ENCODE measurements around the gene MTCL3.

Gene MTCL3

GRCh38 chr6:127518710-127519468 lies at the start of gene MTCL3:
TSS of gene MTCL3 (minus strand) at chr6:127519335.
- DNase-seq (ENCODE audit: low read depth) = no peak

DNA sequence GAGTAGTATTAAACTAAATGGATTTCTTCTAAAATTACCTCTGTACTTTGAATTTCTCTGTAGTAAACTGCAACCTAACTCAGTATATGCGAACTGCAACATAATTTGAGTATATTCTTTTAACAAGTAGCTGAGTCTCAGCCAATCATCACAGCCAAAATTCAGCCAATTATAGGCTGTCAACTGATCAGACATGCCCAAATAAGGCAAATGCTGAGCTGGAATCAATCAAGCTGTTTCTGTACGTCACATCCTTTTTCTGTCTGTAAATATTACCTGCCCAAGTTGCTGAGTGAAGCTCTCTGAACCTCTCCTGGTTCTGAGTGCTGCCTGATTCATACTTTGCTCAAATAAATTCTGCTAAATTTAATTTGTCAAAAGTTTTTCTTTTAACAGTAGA lies 48.3 kb upstream of the MTCL3 start:
- no peak for DNase-seq (ENCODE audit: low read depth)

DNA sequence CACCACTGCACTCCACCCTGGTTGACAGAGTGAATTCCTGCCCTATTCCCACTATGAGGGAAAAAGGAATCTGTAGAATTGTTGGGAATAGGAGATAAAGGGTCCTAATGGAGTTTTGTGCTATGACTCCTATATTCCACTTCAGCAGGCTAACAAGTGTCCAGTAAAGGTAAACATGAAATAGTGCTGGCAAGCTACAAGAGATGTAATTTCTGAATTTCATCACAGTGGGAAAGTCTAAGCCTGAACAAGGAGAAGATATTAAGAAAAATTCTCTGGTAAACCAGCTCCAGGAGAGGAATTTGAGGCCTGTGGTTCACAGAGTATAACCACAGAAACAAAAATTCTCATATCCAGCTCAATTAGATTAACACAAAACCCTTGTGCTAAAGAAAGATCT lies 47.5 kb upstream of the MTCL3 start:
- DNase-seq (ENCODE audit: low read depth) = no peak

- no peak for DNase-seq (ENCODE audit: low read depth)
These were observed 47.0 kb upstream of the MTCL3 start for GRCh38 chr6:127566119-127566518.

- no peak for DNase-seq (ENCODE audit: low read depth)
These were observed 45.6 kb upstream of the MTCL3 start for GRCh38 chr6:127564761-127565160.

DNA sequence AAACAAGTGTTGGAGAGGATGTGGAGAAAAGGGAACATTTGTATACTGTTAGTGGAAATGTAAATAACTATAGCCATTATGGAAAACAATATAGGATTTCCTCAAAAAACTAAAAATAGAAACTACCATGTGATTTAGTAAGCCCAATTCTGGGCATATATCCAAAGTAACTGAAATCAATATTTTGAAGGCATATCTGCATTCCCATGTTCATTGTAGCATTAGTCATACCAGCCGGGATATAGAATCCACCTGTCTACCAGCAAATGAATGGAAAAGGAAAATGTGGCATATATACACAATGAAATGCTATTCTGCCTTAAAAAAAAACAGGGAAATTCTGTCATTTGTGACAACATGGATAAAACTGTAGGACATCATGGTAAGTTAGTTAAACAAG lies 42.5 kb upstream of the MTCL3 start:
- DNase-seq (ENCODE audit: low read depth) = no peak

DNA sequence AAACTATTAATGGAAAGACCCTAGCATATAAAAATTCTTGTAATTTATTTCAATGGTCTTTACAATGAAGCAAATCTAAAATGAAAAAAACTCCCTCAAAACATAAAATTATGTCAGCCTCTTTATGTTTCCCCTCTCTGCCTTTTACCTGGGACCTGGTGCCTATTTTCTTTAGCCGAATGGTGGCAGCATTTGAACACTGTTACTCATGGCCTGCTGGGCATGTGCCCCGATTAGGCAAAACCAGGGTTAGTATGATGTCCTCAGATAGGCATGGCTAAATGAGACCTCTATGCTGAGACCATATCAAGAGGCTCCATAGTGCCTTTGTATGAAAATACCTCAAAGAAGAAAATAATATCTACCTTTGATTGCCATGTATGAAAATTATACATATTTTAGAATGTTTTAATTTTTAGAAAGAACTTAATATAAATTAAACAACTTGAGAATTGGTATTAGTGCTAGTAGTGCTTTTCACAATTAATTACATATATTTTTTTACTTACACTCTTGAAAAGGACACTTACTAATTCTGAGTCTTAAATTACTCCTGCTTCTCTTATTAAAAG lies 35.4 kb upstream of the MTCL3 start:
- no peak for DNase-seq (ENCODE audit: low read depth)

- no peak for DNase-seq (ENCODE audit: low read depth)
These were observed 31.3 kb upstream of the MTCL3 start for GRCh38 chr6:127550403-127550802.

GRCh38 chr6:127547904-127548649 lies 28.9 kb upstream of the MTCL3 start:
- DNase-seq (ENCODE audit: low read depth) = no peak

DNA sequence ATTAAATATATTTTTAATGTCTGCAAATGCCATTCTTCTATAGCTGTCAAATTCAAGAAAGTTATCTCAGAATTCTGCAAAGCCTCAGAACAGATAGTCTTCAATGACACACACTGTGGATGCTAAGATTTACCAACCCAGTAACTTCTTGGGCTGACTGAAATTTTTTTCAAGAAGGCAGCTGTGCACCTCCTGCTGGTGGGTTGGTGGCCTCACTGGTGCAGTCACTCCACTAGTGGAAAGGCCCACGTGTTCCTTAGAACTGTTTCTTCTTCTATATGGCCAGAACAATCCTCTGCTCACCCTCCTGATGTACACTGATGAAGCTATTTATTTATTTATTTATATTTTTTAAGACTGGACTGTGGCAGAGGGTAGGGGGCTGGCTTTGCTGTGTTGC lies 28.1 kb upstream of the MTCL3 start:
- DNase-seq (ENCODE audit: low read depth) = no peak

GRCh38 chr6:127539272-127539671 lies 20.1 kb upstream of the MTCL3 start:
- DNase-seq (ENCODE audit: low read depth) = no peak

- no peak for DNase-seq (ENCODE audit: low read depth)
These were observed 19.7 kb upstream of the MTCL3 start for GRCh38 chr6:127538750-127539264.

DNA sequence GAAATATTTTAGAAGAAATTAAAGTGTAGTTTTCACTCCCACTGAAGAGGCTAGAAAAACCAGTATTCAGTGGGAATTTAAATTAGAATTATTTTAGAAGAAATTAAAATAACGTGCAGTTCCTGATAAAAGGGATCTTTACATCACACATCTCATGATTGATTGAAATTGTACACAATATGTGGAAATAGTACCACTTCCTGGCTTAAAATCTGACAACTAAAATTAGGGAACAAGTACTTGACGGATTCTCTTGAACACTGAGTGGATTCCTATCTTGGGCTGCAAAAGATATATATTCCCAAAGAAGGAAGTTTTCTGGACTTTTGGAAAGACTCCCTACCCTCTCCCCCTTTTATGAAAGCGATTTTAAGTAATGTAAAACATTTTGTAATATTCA lies 14.6 kb upstream of the MTCL3 start:
- no peak for DNase-seq (ENCODE audit: low read depth)

DNA sequence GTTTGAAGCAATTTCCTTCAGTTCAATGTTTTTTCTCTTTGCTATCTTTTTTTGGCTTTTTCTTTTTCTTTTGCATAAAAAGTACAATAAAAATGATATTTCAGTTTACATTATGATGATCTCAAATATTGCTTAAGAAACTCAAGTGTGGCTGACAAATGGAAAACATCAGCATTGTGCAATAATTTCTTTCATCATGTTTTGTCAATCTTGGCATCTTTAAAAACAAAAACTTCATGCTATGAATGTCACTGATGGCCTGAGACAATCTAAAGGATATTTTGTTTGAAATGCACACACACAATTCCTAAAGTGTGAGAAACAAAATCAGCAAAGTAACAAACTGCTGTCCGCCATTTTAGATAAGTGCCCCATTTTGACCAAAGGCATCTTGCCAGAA lies 13.9 kb upstream of the MTCL3 start:
- DNase-seq (ENCODE audit: low read depth) = no peak

DNA sequence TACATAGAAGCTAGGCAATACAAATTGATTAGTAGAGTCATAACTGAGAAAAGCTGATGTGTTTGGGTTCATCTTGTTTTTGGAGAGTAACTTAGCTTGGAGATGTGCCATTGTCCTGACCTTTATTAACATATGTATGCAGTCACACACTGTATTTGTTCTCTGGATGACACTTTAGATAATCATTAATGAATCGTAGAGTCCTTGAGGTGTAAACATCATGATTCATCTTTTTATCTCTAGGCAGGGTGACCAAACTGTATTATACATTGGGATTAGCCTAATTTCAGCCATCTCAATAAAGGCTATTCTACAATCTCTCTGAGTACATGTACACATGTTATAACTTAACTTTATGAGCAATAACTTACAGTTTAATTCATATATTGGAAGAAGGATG lies 3.6 kb upstream of the MTCL3 start:
- no peak for DNase-seq (ENCODE audit: low read depth)

- no peak for DNase-seq (ENCODE audit: low read depth)
These were observed 931 bp upstream of the MTCL3 start for GRCh38 chr6:127520066-127520465.

DNA sequence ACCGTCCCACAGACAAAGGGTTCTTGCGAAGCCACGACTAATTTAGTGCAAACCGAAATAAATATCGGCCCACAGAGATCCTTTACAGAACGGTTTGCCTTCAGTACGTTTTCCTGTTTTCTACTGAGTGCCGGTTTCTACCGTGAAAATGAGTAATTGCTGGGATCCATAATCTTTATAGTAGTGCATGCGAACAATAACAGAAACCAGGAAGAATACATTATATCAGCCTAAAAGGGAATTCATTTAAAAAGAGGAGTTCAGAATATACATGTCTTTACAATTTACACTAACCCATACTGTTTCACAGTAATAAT lies 292 bp upstream of the MTCL3 start:
- DNase-seq (ENCODE audit: low read depth) = no peak

- DNase-seq (ENCODE audit: low read depth) = no peak
These were observed 885 bp downstream of the MTCL3 start for GRCh38 chr6:127518191-127518709.

- DNase-seq (ENCODE audit: low read depth) = no peak
These were observed 1.4 kb downstream of the MTCL3 start for GRCh38 chr6:127517693-127518092.

DNA sequence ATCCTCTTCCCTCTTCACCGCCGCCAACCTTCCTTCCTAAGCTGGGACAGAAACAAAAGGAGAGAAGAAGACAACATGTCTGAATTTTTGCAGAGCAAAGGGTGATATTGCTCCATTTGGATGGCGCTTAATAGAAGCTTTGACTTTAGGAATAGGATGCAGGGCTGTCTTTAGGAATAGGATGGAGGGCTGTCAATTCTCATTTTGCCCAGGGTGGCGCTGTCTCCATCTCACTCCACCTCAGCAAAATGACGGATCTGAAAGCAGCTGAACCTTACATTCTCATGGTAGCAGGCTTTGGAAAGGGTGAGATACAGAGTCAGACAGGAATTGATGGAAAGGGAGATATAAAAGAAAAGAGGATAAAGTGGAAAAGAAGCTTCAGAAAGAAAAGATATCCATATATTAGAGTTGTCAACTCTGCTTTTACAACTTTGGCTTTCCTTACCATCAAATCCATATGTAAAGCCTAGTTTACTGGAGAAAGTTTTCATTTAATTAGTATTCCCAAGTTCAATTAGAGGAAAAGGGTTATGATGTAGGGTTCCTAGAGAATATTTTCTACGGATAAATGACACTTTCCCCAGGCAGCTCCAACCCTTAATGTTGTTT lies 2.4 kb downstream of the MTCL3 start:
- peak; percentile 15 for DNase-seq (ENCODE audit: low read depth)

DNA sequence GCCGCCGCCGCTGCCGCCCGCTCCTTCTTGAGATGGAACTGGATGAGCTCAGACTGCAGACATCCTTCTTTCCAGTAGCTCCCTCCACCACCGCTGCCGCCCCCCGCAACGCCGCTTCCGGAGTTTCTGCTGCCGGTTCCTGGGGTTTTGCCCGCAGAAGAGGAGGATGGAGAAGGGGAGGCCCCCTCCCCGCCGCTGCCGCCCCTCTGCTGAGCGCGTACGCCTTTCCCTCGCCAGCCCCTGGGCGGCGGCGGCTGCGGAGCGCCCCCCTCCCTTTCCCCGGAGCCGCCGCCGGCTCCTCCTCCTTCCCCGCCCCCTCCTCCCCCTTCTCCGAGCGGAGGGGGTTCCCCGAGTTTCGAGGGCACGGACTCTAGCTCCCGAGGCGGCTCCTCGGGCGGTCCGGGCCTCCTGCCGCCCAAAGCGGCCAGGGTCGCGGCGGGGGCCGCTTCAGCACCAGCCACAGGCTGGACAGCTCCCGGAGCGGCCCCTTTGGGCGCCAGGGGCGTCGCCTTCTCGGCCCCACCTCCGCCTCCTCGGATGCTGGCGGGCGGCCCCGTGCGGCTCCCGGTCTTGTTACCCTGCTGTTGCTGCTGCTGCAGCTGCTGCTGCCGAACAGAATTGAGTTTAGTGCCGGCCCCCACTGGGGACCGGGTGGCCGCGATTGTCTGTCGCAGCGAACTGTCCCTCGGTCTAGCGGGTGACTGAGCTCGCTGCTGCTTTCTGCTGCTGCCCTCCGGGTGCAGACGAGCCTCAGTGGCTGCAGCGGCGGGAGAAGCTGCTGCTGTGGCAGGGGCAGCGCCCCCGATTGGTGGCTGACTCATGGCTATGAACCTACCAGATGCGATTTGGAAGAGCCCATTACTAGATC lies 3.1 kb downstream of the MTCL3 start:
- peak; percentile 55 for DNase-seq (ENCODE audit: low read depth)

Measured in T follicular helper cell (primary cell).